Measurements from ENCODE around the gene WNT5A. TPM values are rescaled to one million over a fixed set of nuclear protein-coding genes. Genes with fewer than 3 reads are reported as not detected.
A peak's percentile ranks its signal among the peaks of the same experiment; 100 is the strongest.

WNT5A gene
- total and polyA plus RNA-seq, 2 experiments from 2014 or later, result 76.1 to 298 TPM

- no peak overlapping the region for H2AFZ ChIP-seq
- no peaks in the 10 kb centered on the region for H3K9me2 ChIP-seq (ENCODE audit: insufficient read depth)
- no peak overlapping the region for H3K27ac ChIP-seq
- no peaks in the 10 kb centered on the region for H3K27me3 ChIP-seq (replicated peaks; ENCODE audit: insufficient read depth)
- H4K20me1 ChIP-seq (ENCODE audit: insufficient read depth), result no peaks in the 10 kb centered on the region
- no peaks in the 10 kb centered on the region for H3K9me3 ChIP-seq (ENCODE audit: low read depth)
- in situ Hi-C loops (cut with MboI), result no loop called here
- no peak overlapping the region for H3K4me2 ChIP-seq (ENCODE audit: unreplicated experiment)
- peaks cover 14% of the 10 kb centered on the region for H3K4me1 ChIP-seq (ENCODE audit: insufficient read depth)
- no peaks in the 10 kb centered on the region for H3K79me2 ChIP-seq (ENCODE audit: insufficient read depth)
- no peaks in the 10 kb centered on the region for H3K36me3 ChIP-seq (ENCODE audit: low read depth)
- no peak for TF ChIP-seq EZH2 (IDR thresholded peaks at IDR 0.05; ENCODE audit: insufficient read depth, poor library complexity, severe bottlenecking)
- TF ChIP-seq EZH2phosphoT487 (IDR thresholded peaks at IDR 0.05; ENCODE audit: insufficient read depth, low read depth), result no peak
- H3F3A ChIP-seq (ENCODE audit: insufficient read depth), result peaks cover 12% of the 10 kb centered on the region; the same call in 1 of the 2 replicates
- 78 to 80% methylated on average over 12 of the region's 12 CpGs for WGBS, 2 experiments (ENCODE audit: low coverage in 1 of 2, low lambda C conversion rate in 2 of 2, missing lambda C conversion rate in 2 of 2)
- H3K9ac ChIP-seq, result no peak overlapping the region
- no peak overlapping the region for H3K4me3 ChIP-seq
- DNase-seq, result no peak
These were observed 31.2 kb downstream of the WNT5A start for GRCh38 chr3:55455915-55456314.

- H3K4me2 ChIP-seq (ENCODE audit: unreplicated experiment), result no peak overlapping the region
- DNase-seq, result peak; percentile 36
- H4K20me1 ChIP-seq (ENCODE audit: insufficient read depth), result no peaks in the 10 kb centered on the region
- no peak overlapping the region for H3K4me3 ChIP-seq
- H3F3A ChIP-seq (ENCODE audit: insufficient read depth), result peaks cover 12% of the 10 kb centered on the region; the same call in 1 of the 2 replicates
- no peaks in the 10 kb centered on the region for H3K9me3 ChIP-seq (ENCODE audit: low read depth)
- peaks cover 14% of the 10 kb centered on the region for H3K4me1 ChIP-seq (ENCODE audit: insufficient read depth)
- in situ Hi-C loops (cut with MboI), result no loop called here
- H3K9ac ChIP-seq, result no peak overlapping the region
- 80 to 83% methylated on average over 3 of the region's 3 CpGs for WGBS, 2 experiments (ENCODE audit: low coverage in 1 of 2, low lambda C conversion rate in 2 of 2, missing lambda C conversion rate in 2 of 2)
- no peaks in the 10 kb centered on the region for H3K27me3 ChIP-seq (replicated peaks; ENCODE audit: insufficient read depth)
- H2AFZ ChIP-seq, result peak overlapping the region; percentile 21
- TF ChIP-seq EZH2 (IDR thresholded peaks at IDR 0.05; ENCODE audit: insufficient read depth, poor library complexity, severe bottlenecking), result no peak
- no peak for TF ChIP-seq EZH2phosphoT487 (IDR thresholded peaks at IDR 0.05; ENCODE audit: insufficient read depth, low read depth)
- H3K36me3 ChIP-seq (ENCODE audit: low read depth), result no peaks in the 10 kb centered on the region
- H3K27ac ChIP-seq, result no peak overlapping the region
- no peaks in the 10 kb centered on the region for H3K79me2 ChIP-seq (ENCODE audit: insufficient read depth)
- no peaks in the 10 kb centered on the region for H3K9me2 ChIP-seq (ENCODE audit: insufficient read depth)
These were observed 32.5 kb downstream of the WNT5A start for GRCh38 chr3:55454611-55455010.

- no peaks in the 10 kb centered on the region for H4K20me1 ChIP-seq (ENCODE audit: insufficient read depth)
- H3K27ac ChIP-seq, result no peak overlapping the region
- no peak for TF ChIP-seq EZH2phosphoT487 (IDR thresholded peaks at IDR 0.05; ENCODE audit: insufficient read depth, low read depth)
- TF ChIP-seq EZH2 (IDR thresholded peaks at IDR 0.05; ENCODE audit: insufficient read depth, poor library complexity, severe bottlenecking), result no peak
- DNase-seq, result peak; percentile 46
- peaks cover 14% of the 10 kb centered on the region for H3K4me1 ChIP-seq (ENCODE audit: insufficient read depth)
- H3K79me2 ChIP-seq (ENCODE audit: insufficient read depth), result no peaks in the 10 kb centered on the region
- in situ Hi-C loops (cut with MboI), result no loop called here
- H3K36me3 ChIP-seq (ENCODE audit: low read depth), result no peaks in the 10 kb centered on the region
- H3K9me3 ChIP-seq (ENCODE audit: low read depth), result no peaks in the 10 kb centered on the region
- no peak overlapping the region for H2AFZ ChIP-seq
- H3K9ac ChIP-seq, result no peak overlapping the region
- H3K27me3 ChIP-seq (replicated peaks; ENCODE audit: insufficient read depth), result no peaks in the 10 kb centered on the region
- H3K4me2 ChIP-seq (ENCODE audit: unreplicated experiment), result no peak overlapping the region
- WGBS, 2 experiments (ENCODE audit: low coverage in 1 of 2, low lambda C conversion rate in 2 of 2, missing lambda C conversion rate in 2 of 2), result 30 to 38% methylated on average over 3 of the region's 3 CpGs
- H3K4me3 ChIP-seq, result no peak overlapping the region
- peaks cover 12% of the 10 kb centered on the region; the same call in 1 of the 2 replicates for H3F3A ChIP-seq (ENCODE audit: insufficient read depth)
- no peaks in the 10 kb centered on the region for H3K9me2 ChIP-seq (ENCODE audit: insufficient read depth)
These were observed 33.1 kb downstream of the WNT5A start for GRCh38 chr3:55453886-55454496.

GRCh38 chr3:55452886-55453285, 34.2 kb downstream of the WNT5A start:
- WGBS, 2 experiments (ENCODE audit: low coverage in 1 of 2, low lambda C conversion rate in 2 of 2, missing lambda C conversion rate in 2 of 2), result 39 to 49% methylated on average over 2 of the region's 2 CpGs
- Histone ChIP-seq H3K9ac (no peak overlapping the region), H3K9me2 (ENCODE audit: insufficient read depth) (no peaks in the 10 kb centered on the region), H3F3A (ENCODE audit: insufficient read depth) (peaks cover 12% of the 10 kb centered on the region; the same call in 1 of the 2 replicates), H2AFZ (no peak overlapping the region), H3K36me3 (ENCODE audit: low read depth) (no peaks in the 10 kb centered on the region), H3K4me3 (no peak overlapping the region), H3K27me3 (replicated peaks; ENCODE audit: insufficient read depth) (no peaks in the 10 kb centered on the region), H3K4me1 (ENCODE audit: insufficient read depth) (peaks cover 14% of the 10 kb centered on the region), H3K79me2 (ENCODE audit: insufficient read depth) (no peaks in the 10 kb centered on the region), H3K9me3 (ENCODE audit: low read depth) (no peaks in the 10 kb centered on the region), H3K4me2 (ENCODE audit: unreplicated experiment) (no peak overlapping the region), H4K20me1 (ENCODE audit: insufficient read depth) (no peaks in the 10 kb centered on the region), H3K27ac (no peak overlapping the region)
- TF ChIP-seq EZH2phosphoT487 (IDR thresholded peaks at IDR 0.05; ENCODE audit: insufficient read depth, low read depth) (no peak), EZH2 (IDR thresholded peaks at IDR 0.05; ENCODE audit: insufficient read depth, poor library complexity, severe bottlenecking) (no peak)
- DNase-seq, result no peak
- in situ Hi-C loops (cut with MboI), result no loop called here

Measured in GM23248 (cell line).